Spleen (tissue), 7 donors: ENCODE data around the gene MOB3B.

Source experiments
- POLR2A ChIP-seq, 3 donors: fragments of 450-650 bp; IDR thresholded peaks; one replicate each; pipeline ENCODE4 v1.5.1; 2017; ENCODE audit warnings: antibody characterized with exemption in 3 of 3, mild to moderate bottlenecking in 1 of 3
- POLR2AphosphoS5 ChIP-seq, 3 donors: sonication (generic); formaldehyde crosslinking; IDR thresholded peaks; one replicate each; pipeline ENCODE4 v1.5.1; 2017; ENCODE audit warnings: antibody characterized with exemption in 3 of 3
- TF ChIP-seq, protein P1 (sequence below), 11 experiments: fragments of 200-600 bp in 7 of 11; fragments of 450-650 bp in 4 of 11; sonication (generic) in 4 of 11; IDR thresholded peaks in 8 of 11; conservative IDR thresholded peaks in 3 of 11; 1 replicate in 7 of 11; 2 replicates in 4 of 11; pipeline versions ENCODE4 v1.4.0 to v1.8.0; 2016 to 2021; ENCODE audit warnings: antibody characterized with exemption in 11 of 11, inconsistent platforms in 4 of 11, mild to moderate bottlenecking in 1 of 11
- donor health status: DM: no; HTN: no; CAD: no; lungs with moderate emphysema.
- donor health status: DM: no; HTN: no; CAD: no.
- donor health status: DM: no; HTN: no; CAD: no.

DNA sequence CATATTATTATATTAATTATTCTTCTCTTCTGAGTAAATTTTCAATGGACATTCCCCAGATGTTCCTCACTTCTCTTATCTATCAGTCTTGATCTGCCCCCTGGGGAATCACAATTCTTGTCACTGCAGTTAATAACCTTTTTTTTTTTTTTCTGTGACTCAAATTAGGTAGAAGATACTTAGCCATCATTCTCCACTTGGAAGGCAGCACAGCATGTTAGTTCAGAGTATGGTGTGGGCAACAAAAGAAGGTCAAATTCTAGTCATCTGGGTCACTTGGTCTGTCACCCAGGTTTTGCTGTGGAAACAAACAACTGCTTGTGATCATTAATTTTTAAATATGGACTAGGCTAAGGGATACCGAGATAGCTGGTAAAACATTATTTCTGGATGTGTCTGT lies 8.1 kb upstream of the MOB3B start:
- TF ChIP-seq, protein P1, sequence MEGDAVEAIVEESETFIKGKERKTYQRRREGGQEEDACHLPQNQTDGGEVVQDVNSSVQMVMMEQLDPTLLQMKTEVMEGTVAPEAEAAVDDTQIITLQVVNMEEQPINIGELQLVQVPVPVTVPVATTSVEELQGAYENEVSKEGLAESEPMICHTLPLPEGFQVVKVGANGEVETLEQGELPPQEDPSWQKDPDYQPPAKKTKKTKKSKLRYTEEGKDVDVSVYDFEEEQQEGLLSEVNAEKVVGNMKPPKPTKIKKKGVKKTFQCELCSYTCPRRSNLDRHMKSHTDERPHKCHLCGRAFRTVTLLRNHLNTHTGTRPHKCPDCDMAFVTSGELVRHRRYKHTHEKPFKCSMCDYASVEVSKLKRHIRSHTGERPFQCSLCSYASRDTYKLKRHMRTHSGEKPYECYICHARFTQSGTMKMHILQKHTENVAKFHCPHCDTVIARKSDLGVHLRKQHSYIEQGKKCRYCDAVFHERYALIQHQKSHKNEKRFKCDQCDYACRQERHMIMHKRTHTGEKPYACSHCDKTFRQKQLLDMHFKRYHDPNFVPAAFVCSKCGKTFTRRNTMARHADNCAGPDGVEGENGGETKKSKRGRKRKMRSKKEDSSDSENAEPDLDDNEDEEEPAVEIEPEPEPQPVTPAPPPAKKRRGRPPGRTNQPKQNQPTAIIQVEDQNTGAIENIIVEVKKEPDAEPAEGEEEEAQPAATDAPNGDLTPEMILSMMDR (IDR thresholded peaks at IDR 0.05 in 8 of 11, conservative IDR thresholded peaks at IDR 0.05 in 3 of 11), result no peak
- no peak for TF ChIP-seq POLR2A (IDR thresholded peaks at IDR 0.05)
- no peak for TF ChIP-seq POLR2AphosphoS5 (IDR thresholded peaks at IDR 0.05)
